K562 (cell line): ENCODE results near the gene ZNF521. TPM values are rescaled to one million over a fixed set of nuclear protein-coding genes. Genes with fewer than 3 reads are reported as not detected.
A peak's percentile ranks its signal among the peaks of the same experiment; 100 is the strongest.

ENCODE experiments used
- ATAC-seq: fragments of 200-7000 bp; cut with Tn5 transposase; 3 replicates; pipeline ENCODE4 v1.9.1; 2020; ENCODE audit warnings: moderate library complexity
- BruUV-seq: library from RNA; stranded (reverse); fragments of 400-500 nt; replicated peaks from 2 replicates; lab custom pipeline; 2021; lab: Mats Ljungman, UMichigan
- CTCF ChIA-PET: fragments of 300-600 bp; formaldehyde crosslinking; extraction: SDS; loops from one replicate; lab custom pipeline; 2021; ENCODE audit warnings: low intra/inter-chr PET ratio; lab: Yijun Ruan, JAX
- POLR2A ChIA-PET: fragments of 300-600, 350-650 bp; sonication (Branson Sonifier 250); formaldehyde crosslinking; extraction: SDS; loops from one replicate; lab custom pipeline; 2021; ENCODE audit warnings: antibody characterized with exemption, inconsistent platforms; lab: Yijun Ruan, JAX
- DNase-seq, 4 experiments: peaks; one replicate each; pipeline versions ENCODE4 v3.0.0 to v3.0.0-alpha.2; 2011 to 2018; ENCODE audit warnings: low spot score in 3 of 4, mixed read lengths in 3 of 4; ENCODE audit errors: extremely low read depth in 1 of 4
- FAIRE-seq: peaks from 2 replicates; lab custom pipeline; 2011; peaks lifted over from hg19 to GRCh38; lab: Jason Lieb, UNC
- H2AFZ ChIP-seq: 2 replicates; pipeline ENCODE4 v1.6.0; 2011; ENCODE audit warnings: low read depth, low read length, control low read depth, inconsistent platforms
- H3K27ac ChIP-seq: fragments of 200-600 bp; 3 replicates; pipeline ENCODE4 v1.8.0; 2011; ENCODE audit warnings: low read depth, mild to moderate bottlenecking, control low read depth, inconsistent platforms, low read length, moderate library complexity, mixed read lengths; ENCODE audit errors: extremely low read depth
- H3K27me3 ChIP-seq, 2 experiments: fragments of 300-600 bp in 1 of 2; 2 replicates in 1 of 2; 3 replicates in 1 of 2; pipeline versions ENCODE4 v1.6.0 to v1.8.0; 2011; ENCODE audit warnings: inconsistent platforms in 2 of 2, low read length in 2 of 2, mild to moderate bottlenecking in 1 of 2, mixed read lengths in 1 of 2, moderate library complexity in 1 of 2; ENCODE audit not compliant: control insufficient read depth in 2 of 2, insufficient read depth in 2 of 2
- H3K36me3 ChIP-seq: fragments of 300-600 bp; 3 replicates; pipeline ENCODE4 v1.8.0; 2011; ENCODE audit warnings: mild to moderate bottlenecking, low read length, inconsistent platforms; ENCODE audit not compliant: control insufficient read depth, insufficient read depth
- H3K4me1 ChIP-seq, 2 experiments: fragments of 200-600 bp in 1 of 2; replicated peaks in 1 of 2; 2 replicates in 1 of 2; 3 replicates in 1 of 2; pipeline versions ENCODE4 v1.5.1 to v1.8.0; 2011; ENCODE audit warnings: inconsistent platforms in 2 of 2, low read length in 2 of 2, mild to moderate bottlenecking in 1 of 2, mixed read lengths in 1 of 2, moderate library complexity in 1 of 2; ENCODE audit not compliant: control insufficient read depth in 2 of 2, insufficient read depth in 2 of 2
- H3K4me2 ChIP-seq: 2 replicates; pipeline ENCODE4 v1.6.1; 2011; ENCODE audit warnings: low read length, control low read depth, inconsistent platforms, mixed read lengths; ENCODE audit not compliant: insufficient read depth
- H3K4me3 ChIP-seq: fragments of 200-600 bp; sonication (generic), shearing (Covaris generic); 2 replicates; pipeline ENCODE4 v1.5.1; 2016; ENCODE audit warnings: control low read depth, inconsistent platforms
- H3K79me2 ChIP-seq: fragments of 200-600 bp; 3 replicates; pipeline ENCODE4 v1.8.0; 2011; ENCODE audit warnings: low read length, inconsistent platforms; ENCODE audit not compliant: control insufficient read depth, insufficient read depth
- H3K9ac ChIP-seq, 2 experiments: 2 replicates each; pipeline versions ENCODE4 v1.6.0 to v1.6.1; 2011; ENCODE audit warnings: low read depth in 2 of 2, low read length in 2 of 2, control low read depth in 1 of 2, inconsistent platforms in 1 of 2, mild to moderate bottlenecking in 1 of 2, mixed read lengths in 1 of 2; ENCODE audit not compliant: insufficient read depth in 1 of 2
- H3K9me1 ChIP-seq: one replicate; pipeline ENCODE4 v1.6.0; 2011; ENCODE audit warnings: inconsistent platforms, mild to moderate bottlenecking, low read length, moderate library complexity; ENCODE audit not compliant: control insufficient read depth, insufficient read depth
- H3K9me3 ChIP-seq: replicated peaks from 2 replicates; pipeline ENCODE4 v1.5.1; 2011; ENCODE audit warnings: low read depth, low read length, inconsistent platforms; ENCODE audit not compliant: control insufficient read depth, insufficient read depth
- H4K20me1 ChIP-seq: replicated peaks from 2 replicates; pipeline ENCODE4 v1.6.1; 2011; ENCODE audit warnings: low read length, inconsistent platforms, mixed read lengths; ENCODE audit not compliant: control insufficient read depth, insufficient read depth
- BMI1 ChIP-seq: fragments of 150-350 bp; IDR thresholded peaks from 2 replicates; pipeline ENCODE4 v1.6.1; 2014; ENCODE audit warnings: low read length
- CBX2 ChIP-seq: fragments of 200-600 bp; sonication (generic); IDR thresholded peaks from one replicate; pipeline ENCODE4 v1.6.1; 2012; ENCODE audit warnings: mild to moderate bottlenecking, low read length, inconsistent platforms; ENCODE audit not compliant: insufficient read depth, poor library complexity, severe bottlenecking
- CREBBP ChIP-seq: IDR thresholded peaks from one replicate; pipeline ENCODE4 v1.6.1; 2012; ENCODE audit warnings: low read depth, mild to moderate bottlenecking, control low read depth, inconsistent platforms, low read length
- EGR1 ChIP-seq: fragments of 450-650 bp; conservative IDR thresholded peaks from 2 replicates; pipeline ENCODE4 v1.6.1; 2017; ENCODE audit warnings: mild to moderate bottlenecking
- ELF2 ChIP-seq: fragments of 250-450 bp; sonication (Bioruptor Pico); IDR thresholded peaks from 2 replicates; pipeline ENCODE4 v1.5.0; 2021; ENCODE audit warnings: mild to moderate bottlenecking
- HNRNPK ChIP-seq: fragments of 200-400 bp; formaldehyde crosslinking; IDR thresholded peaks from one replicate; pipeline ENCODE4 v1.6.1; 2018; ENCODE audit warnings: mild to moderate bottlenecking, low read depth, low read length; ENCODE audit not compliant: poor library complexity, severe bottlenecking
- KLF16 ChIP-seq: IDR thresholded peaks from 2 replicates; pipeline ENCODE4 v1.6.1; 2016; ENCODE audit warnings: antibody characterized with exemption
- PHF8 ChIP-seq: fragments of 200-600 bp; sonication (generic); IDR thresholded peaks from 2 replicates; pipeline ENCODE4 v1.6.1; 2012; ENCODE audit warnings: mixed run types, mild to moderate bottlenecking, inconsistent platforms, low read length, moderate library complexity, borderline replicate concordance
- SMARCE1 ChIP-seq: fragments of 450-650 bp; IDR thresholded peaks from 2 replicates; pipeline ENCODE4 v1.7.1; 2016; ENCODE audit warnings: mild to moderate bottlenecking
- SRSF3 ChIP-seq: fragments of 200-400 bp; formaldehyde crosslinking; IDR thresholded peaks from 2 replicates; pipeline ENCODE4 v1.6.1; 2016; ENCODE audit warnings: mild to moderate bottlenecking, low read length, moderate library complexity; ENCODE audit not compliant: insufficient read depth
- ZNF12 ChIP-seq: sonication (generic); formaldehyde crosslinking; IDR thresholded peaks from 2 replicates; pipeline ENCODE4 v1.4.0; 2020; ENCODE audit warnings: mild to moderate bottlenecking, missing genetic modification reagents
- WGBS: fragments of 100-300 bp; shearing (Covaris generic); methylation state at CpG from one replicate; pipeline ENCODE4 v1.1.6; 2016; ENCODE audit warnings: low coverage, mixed read lengths; ENCODE audit not compliant: insufficient coverage; ENCODE audit errors: missing lambda C conversion rate; 5-methylcytosine and 5-hydroxymethylcytosine counted together
- in situ Hi-C: fragments of 300-500 bp; cut with MboI; formaldehyde crosslinking; loops from 4 replicates; pipeline ENCODE4 v1.15.0; 2018; ENCODE audit warnings: inconsistent platforms, mixed read lengths
- intact Hi-C: fragments of 100-400 bp; cut with micrococcal nuclease; formaldehyde crosslinking; loops from 2 replicates; pipeline ENCODE4 v1.14.2; 2022
- polyA plus RNA-seq, 8 experiments: library from polyadenylated mRNA; depleted of rRNA in 4 of 8; stranded (reverse) in 5 of 8; unstranded in 3 of 8; fragments of >200 nt; fragmentation: Nextera tagmentation in 2 of 8; fragmentation: Illumina TruSeq in 1 of 8; extraction: Ambion mirVana in 2 of 8; extraction: Trizol in 1 of 8; gene quantifications; 2 replicates each; pipeline versions ENCODE4 v1.2.1 to v1.2.3, GENCODE V29; 2011 to 2014; ENCODE audit warnings: inconsistent platforms in 1 of 8, missing spikeins in 1 of 8
- total RNA-seq, 7 experiments: library from RNA; depleted of rRNA in 6 of 7; stranded (reverse); fragments of >200 nt in 6 of 7; fragmentation: Illumina TruSeq in 2 of 7; extraction: Trizol in 2 of 7; gene quantifications; 2 replicates each; pipeline versions ENCODE4 v1.2.1 to v1.2.3, GENCODE V29; 2011 to 2021; ENCODE audit warnings: low replicate concordance in 1 of 7
- TF ChIP-seq, protein P1 (sequence below): sonication (generic); formaldehyde crosslinking; IDR thresholded peaks from 2 replicates; pipeline ENCODE4 v1.8.1; 2022; ENCODE audit warnings: missing genetic modification reagents
- TF ChIP-seq, protein P2 (sequence below): fragments of 250-450 bp; sonication (Bioruptor Pico); IDR thresholded peaks from 2 replicates; pipeline ENCODE4 v1.4.0; 2020; ENCODE audit warnings: borderline replicate concordance
- TF ChIP-seq, protein P3 (sequence below): sonication (generic); formaldehyde crosslinking; IDR thresholded peaks from 2 replicates; pipeline ENCODE4 v1.9.0; 2022; ENCODE audit warnings: mild to moderate bottlenecking, missing genetic modification reagents

The ZNF521 gene
- total and polyA plus RNA-seq, 9 of the 15 experiments (the other 6 are each of a cell fraction or from before 2014, with no cell fraction given): 1.2 to 5.8 (median 1.6) TPM

DNA sequence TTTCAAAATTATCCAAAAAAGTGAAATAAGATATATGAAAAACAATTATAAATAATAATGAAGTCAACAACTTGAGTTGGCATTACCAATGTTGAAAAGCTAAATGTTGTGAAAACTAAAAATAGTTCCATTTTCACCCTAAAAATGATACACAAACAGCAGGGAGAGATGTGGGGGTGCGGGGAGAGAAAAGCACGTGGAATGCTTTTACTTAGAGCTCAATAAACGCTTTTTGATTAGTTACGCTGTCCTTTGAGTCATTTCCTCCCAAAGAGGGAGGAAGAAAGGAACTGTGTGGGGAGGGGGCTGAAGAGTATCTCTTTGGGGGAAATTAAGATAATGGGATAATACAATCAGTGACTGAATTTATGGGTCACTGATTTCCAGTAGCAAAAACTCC, 29.2 kb downstream of the ZNF521 start:
- FAIRE-seq: no peak

DNA sequence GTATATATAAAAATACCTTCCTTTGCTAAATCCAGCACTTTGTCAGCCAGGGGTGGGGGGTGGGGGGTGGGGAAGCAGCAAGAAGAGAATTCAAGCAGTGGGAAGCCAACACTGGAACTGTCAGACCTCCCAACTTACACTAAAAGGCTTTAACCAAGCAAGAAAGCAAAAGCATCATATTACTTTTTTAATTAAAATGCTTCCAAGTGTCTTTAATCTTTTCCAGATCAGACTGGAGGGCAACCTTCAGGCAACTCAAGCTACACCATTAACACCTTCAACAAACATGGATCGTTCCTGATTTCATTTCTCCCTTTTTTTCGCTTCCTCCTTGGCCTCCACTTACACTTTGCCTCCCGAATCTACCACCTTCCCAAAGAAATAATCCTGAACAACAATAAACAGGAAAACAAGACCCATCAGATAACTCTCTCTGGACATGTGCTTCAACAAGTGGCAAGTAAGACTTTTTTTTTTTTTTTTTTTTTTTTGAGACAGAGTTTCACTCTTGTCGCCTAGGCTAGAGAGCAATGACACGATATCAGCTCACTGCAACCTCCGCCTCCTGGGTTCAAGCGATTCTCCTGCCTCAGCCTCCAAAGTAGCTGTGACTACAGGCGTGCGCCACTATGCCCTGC, 35.5 kb downstream of the ZNF521 start:
- FAIRE-seq: no peak
- H3K36me3 ChIP-seq: no peaks in the 10 kb centered on the region
- no peaks in the 10 kb centered on the region for H3K79me2 ChIP-seq
- no peak overlapping the region for H3K4me2 ChIP-seq
- BruUV-seq: no TSS peak
- no peaks in the 10 kb centered on the region for H4K20me1 ChIP-seq
- no peak overlapping the region for H2AFZ ChIP-seq
- no peak for ATAC-seq
- no peak overlapping the region for H3K4me3 ChIP-seq
- no peak overlapping the region for H3K27ac ChIP-seq
- H3K9ac ChIP-seq: no peak overlapping the region
- H3K9me1 ChIP-seq: no peaks in the 10 kb centered on the region
- no peaks in the 10 kb centered on the region for H3K27me3 ChIP-seq
- WGBS: 3% methylated on average over 9 of the region's 9 CpGs
- no peaks in the 10 kb centered on the region for H3K4me1 ChIP-seq
- intact Hi-C loops: no loop called here
- TF ChIP-seq, protein P1, sequence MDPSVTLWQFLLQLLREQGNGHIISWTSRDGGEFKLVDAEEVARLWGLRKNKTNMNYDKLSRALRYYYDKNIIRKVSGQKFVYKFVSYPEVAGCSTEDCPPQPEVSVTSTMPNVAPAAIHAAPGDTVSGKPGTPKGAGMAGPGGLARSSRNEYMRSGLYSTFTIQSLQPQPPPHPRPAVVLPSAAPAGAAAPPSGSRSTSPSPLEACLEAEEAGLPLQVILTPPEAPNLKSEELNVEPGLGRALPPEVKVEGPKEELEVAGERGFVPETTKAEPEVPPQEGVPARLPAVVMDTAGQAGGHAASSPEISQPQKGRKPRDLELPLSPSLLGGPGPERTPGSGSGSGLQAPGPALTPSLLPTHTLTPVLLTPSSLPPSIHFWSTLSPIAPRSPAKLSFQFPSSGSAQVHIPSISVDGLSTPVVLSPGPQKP: no peak
- TF ChIP-seq, protein P2, sequence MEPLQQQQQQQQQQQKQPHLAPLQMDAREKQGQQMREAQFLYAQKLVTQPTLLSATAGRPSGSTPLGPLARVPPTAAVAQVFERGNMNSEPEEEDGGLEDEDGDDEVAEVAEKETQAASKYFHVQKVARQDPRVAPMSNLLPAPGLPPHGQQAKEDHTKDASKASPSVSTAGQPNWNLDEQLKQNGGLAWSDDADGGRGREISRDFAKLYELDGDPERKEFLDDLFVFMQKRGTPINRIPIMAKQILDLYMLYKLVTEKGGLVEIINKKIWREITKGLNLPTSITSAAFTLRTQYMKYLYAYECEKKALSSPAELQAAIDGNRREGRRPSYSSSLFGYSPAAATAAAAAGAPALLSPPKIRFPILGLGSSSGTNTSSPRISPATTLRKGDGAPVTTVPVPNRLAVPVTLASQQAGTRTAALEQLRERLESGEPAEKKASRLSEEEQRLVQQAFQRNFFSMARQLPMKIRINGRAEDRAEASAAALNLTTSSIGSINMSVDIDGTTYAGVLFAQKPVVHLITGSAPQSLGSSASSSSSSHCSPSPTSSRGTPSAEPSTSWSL (CRISPR knock-in tag): no peak
- TF ChIP-seq CBX2: no peak
- no peak for TF ChIP-seq ZNF12 (CRISPR knock-in tag)
- no peak for TF ChIP-seq SMARCE1
- no peak for TF ChIP-seq SRSF3
- no peak for TF ChIP-seq HNRNPK
- no peak for TF ChIP-seq KLF16
- TF ChIP-seq, protein P3, sequence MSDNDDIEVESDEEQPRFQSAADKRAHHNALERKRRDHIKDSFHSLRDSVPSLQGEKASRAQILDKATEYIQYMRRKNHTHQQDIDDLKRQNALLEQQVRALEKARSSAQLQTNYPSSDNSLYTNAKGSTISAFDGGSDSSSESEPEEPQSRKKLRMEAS: no peak
- TF ChIP-seq BMI1: no peak
- no peak for TF ChIP-seq ELF2 (CRISPR knock-in tag)
- TF ChIP-seq, all 486 proteins: peak for 0
- ChIA-PET POLR2A (no interaction called here), CTCF (no interaction called here)
- H3K9me3 ChIP-seq: no peaks in the 10 kb centered on the region
- no peak for DNase-seq
- in situ Hi-C loops: no loop called here

More for the DNA sequence above, 29.2 kb downstream of the ZNF521 start:
- ATAC-seq (no peak), DNase-seq (no peak)
- Histone ChIP-seq H3K9me3 (no peaks in the 10 kb centered on the region), H3K4me1 (no peaks in the 10 kb centered on the region), H4K20me1 (no peaks in the 10 kb centered on the region), H3K79me2 (no peaks in the 10 kb centered on the region), H3K9ac (no peak overlapping the region), H3K9me1 (no peaks in the 10 kb centered on the region), H3K36me3 (no peaks in the 10 kb centered on the region), H3K4me3 (no peak overlapping the region), H3K27me3 (no peaks in the 10 kb centered on the region), H3K27ac (no peak overlapping the region), H3K4me2 (no peak overlapping the region), H2AFZ (no peak overlapping the region)
- POLR2A ChIA-PET: interaction anchor here (0.6 kb wide), 1 partner anchor 8 kb away, joined by 3 read pairs; no protein-coding TSS in a partner anchor
- in situ Hi-C loops (no loop called here), intact Hi-C loops (no loop called here)
- CTCF ChIA-PET: no interaction called here
- 0 out of 2 replicates have a peak, but pooled peaks have one; percentile 2 for TF ChIP-seq PHF8
- no peak for TF ChIP-seq EGR1
- no peak for TF ChIP-seq CREBBP
- no TSS peak for BruUV-seq
- 8% methylated on average over 4 of the region's 4 CpGs for WGBS
